ENCODE data around the gene CHRNB4.

Gene CHRNB4

DNA sequence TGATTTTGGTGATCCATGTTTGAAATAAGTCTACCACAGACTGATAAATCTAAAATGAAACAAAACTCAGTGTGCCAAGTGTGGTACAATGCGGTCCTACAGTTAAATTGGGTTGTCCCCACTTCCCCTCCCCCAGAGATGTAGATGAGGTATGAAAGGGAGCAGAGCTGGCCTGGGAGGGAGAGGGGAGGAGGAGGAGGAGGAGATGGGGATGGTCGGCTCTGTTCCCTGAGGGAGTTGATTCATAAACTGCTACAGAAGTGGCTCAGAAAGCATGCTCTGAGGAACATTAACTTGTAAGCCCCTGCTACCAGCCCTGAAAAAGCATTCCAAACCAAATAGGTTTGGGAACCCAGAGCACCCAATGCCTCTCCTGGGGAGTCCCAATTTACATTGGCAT lies 28.0 kb upstream of the CHRNB4 start:
- no peak for FAIRE-seq

DNA sequence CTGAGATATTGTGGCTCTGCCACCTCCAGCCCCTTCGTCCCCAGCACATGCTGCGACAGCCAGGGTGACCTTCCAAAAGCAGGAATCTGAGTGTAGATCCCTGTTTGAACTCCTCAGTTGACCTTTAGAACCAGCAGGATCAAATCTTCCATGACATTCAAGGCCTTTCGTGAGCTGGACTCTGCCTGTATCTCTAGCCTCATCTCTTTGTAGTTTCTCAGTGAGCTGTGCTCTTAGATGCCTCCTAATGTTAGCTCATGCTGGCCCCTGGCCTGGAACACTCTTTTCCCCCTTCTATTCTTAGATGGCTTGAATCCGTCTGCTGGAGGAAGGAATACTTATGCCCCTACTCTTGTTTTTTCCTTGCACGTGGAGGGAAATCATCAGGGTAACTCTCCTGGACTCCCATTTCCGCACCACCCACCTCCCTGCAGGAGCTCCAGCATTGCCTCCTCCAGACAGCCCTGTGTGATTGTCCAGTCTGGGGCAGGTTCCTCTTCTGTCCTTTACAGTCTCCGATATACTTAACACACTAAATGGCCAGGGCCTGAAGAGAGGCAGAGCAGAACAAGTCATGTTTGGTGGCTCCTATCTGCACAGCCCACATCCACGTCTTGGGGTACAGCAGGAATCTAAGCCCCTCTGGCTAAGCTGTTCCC lies 26.7 kb upstream of the CHRNB4 start:
- FAIRE-seq = no peak

DNA sequence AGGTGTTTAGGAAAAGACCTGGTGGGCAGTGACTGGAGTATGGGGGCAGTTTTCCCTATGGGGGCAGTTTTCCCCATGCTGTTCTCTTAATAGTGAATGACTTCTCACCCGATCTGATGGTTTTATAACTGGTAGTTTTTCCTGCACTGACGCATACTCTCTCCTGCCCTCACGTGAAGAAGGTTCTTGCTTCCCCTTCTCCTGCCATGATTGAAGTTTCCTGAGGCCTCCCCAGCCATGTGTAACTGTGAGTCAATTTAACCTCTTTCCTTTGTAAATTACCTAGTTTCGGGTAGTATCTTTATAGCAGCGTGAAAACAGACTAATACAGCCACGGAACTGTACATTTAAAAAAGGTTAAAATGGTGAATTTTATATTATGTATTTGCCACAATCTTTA lies 25.0 kb upstream of the CHRNB4 start:
- FAIRE-seq = no peak

DNA sequence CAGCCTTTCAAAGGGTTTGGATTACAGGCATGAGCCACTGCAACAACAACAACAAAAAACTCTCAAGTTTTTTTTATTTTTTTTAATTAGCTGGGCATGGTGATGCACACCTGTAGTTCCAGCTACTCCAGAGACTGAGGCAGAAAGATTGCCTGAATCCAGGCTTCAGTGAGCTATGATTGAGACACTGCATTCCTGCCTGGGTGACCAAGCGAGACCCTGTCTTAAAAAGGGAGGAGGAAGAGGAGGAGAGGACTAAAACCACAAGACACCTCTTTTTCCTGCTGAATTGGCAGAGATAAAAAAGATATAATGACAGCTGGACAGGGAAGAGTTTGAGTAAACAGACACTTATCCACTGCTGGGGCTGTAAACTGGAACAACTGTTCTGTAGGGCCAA lies 22.7 kb upstream of the CHRNB4 start:
- FAIRE-seq = no peak

DNA sequence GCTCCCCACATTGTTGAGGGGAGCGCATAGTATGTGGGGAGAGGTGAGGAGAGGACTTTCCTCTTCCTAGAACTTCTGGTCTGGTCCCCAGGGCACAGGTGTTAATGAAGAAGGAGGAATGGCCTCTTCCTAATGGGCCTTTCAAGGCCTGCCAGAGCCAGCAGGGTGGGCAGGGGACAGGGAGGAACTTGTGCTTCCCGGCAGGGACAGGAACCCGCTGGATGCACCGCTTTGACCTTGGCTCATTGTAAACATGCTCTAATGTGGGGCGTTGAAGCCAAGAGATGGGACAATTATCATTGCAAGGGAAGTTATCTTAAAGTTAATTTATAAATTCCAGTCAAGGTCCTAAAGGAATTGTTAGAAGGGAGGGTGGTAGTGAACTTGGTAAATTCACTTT lies 21.0 kb upstream of the CHRNB4 start:
- FAIRE-seq = no peak

DNA sequence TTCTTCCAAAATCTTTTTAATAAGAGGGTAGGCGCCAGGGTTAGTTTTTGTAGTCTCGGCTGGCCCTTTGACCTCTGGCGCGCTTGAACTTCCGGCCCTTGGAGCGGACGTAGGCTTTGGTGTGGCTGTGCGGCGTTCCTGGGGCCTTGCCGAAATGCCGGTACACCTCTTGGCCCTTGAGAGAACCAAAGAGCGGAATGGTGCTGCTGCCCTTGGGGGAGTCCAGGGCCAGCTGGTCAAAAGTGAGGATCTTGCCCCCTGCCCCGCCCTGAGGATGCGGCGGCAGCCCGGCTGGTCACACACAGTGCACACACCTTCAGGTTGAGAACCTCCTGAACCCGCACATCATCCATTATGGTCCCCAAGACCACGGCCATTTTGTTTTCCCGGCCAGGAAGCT lies 20.0 kb upstream of the CHRNB4 start:
- FAIRE-seq = no peak

DNA sequence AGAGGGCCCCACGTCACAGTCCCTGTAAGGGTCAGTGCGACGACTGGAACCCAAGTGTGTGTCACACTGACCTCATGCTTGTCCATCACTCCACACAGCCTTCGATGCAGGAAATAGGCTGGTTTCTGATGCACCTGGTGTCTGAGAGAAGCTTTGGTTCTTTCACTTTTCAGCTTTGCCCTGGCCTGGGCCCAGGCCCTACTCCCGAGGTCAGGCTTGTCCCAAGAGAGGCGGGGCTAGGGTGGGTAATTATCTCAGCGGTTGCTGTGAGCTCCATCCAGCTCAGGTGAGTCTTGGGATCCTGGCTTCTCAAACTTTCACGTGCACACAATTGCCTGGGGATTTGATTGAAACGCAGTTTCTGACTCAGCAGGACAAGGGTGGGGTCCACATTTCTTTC lies 19.6 kb upstream of the CHRNB4 start:
- no peak for FAIRE-seq

DNA sequence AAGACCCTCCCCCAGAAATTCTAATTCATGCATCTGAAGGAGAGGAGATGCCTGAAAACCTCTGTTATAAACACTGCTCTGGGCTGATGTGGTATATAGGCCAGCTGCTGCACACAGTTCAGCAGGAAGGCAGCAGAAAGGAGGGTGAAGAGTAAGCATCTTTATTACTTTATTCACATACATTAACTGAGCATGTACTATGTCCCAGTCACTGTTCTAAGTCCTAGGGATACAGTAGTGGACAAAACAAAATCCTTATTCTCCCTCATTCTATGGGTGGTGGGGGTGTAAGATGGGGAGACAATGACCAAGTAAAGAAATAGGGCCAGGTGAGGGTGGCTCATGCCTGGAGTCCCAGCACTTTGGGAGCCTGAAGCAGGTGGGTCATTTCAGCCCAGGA lies 17.8 kb upstream of the CHRNB4 start:
- FAIRE-seq = no peak

DNA sequence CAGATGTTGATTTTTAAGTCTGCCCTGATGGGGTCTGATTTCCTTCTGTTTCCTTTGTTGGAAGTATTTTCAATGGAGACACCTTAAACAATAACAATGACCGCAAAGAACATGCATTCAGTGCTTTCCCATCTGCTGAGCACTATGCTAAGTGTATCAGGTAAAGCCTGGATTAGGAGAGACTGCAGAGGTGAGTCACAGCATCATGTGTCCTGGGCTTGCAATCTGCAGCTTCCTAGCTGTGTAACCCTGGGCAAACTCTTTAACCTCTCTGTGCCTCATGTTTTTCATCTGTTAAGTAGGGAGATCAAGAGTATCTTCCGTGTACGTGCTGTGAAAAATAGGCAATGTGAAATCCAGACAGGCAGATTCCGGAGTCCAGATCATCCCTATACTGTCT lies 13.3 kb upstream of the CHRNB4 start:
- FAIRE-seq = no peak

DNA sequence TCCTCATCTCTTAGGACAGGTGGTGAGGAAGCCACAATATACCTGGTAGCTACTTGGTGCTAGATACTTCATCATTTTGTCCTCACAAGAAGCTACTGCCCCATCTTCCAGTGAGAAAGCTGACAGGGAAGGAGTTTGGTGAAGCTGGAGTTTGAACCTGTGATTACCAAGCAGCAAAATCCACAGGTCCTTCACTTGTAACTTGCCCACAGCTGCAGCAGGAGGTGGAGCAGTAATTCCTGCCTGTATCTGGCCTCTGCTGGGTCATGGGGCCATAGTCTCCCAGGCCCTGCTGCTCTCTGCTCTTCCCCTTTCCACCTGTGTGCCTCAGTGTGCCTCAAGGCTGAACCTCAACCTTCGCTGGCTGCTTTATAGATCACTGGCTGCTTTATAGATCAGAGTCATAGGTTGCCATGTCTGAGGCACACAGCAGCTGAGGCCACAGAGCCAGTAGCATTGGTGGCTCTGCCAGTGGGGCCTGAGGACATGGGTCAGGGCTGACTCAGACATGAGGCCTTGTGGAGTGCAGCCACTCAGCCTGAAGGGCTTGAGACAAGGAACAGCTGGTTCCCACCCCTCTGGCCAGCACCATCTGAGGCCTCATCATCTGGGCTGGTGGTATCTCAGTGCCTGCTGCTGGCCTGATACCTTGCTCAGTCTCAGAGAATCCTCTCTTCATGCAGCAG lies 11.1 kb upstream of the CHRNB4 start:
- FAIRE-seq = no peak

DNA sequence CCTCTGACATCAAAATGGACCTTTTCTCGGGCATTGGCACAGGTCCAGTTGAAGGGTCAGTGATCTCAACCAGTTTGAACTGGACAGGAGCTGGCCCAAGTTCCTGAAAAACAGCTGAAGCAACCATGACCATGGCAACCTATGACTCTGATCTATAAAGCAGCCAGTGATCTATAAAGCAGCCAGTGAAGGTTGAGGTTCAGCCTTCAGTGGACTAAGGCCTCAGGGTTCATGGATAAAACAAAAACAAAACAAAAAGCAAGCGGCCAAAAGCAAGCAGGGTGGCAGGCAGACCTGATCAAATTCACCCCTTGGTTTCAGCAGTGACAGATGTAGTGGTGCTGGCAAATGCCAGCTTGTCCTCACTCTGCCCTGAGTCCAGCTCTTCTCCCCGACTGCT lies 10.0 kb upstream of the CHRNB4 start:
- FAIRE-seq = no peak

DNA sequence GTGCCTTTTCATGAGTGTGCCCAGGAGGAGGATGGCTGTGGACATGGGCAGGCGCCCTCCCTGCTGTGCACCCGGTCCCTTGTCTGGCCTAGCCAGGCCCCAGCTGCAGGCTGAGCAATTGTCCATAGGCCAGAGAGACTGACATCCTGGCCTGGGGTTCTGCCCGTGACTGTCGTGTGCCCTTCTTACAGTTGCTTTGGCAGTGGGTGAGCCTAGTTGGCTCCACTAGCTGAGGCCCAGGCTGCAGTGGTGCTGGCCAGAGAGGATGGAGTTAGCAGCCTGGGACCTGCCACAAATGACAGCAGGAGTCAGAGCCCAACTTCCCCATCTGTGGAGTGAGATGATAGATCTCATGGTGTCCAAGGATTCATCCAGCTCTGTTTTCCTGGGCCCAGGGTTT lies 9.0 kb upstream of the CHRNB4 start:
- no peak for FAIRE-seq

DNA sequence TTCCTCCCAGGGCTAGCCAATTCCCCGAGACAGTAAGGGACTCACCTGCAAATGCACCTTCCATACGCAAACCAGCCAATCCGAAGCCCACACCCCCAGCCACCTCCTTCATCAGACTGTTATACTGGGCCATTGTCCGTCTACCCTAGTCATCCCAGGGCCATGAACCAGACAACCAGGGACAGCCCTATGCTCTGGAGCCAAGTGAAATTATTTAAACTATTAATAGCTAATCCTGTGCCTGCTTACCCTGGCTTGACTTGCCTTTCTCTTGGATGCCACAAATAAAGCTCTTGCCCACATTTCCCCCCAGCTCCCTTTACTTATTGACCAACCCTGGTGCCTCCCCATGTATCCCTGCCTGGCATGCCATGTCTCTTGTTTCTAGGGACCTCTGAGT lies 4.0 kb upstream of the CHRNB4 start:
- FAIRE-seq = no peak

DNA sequence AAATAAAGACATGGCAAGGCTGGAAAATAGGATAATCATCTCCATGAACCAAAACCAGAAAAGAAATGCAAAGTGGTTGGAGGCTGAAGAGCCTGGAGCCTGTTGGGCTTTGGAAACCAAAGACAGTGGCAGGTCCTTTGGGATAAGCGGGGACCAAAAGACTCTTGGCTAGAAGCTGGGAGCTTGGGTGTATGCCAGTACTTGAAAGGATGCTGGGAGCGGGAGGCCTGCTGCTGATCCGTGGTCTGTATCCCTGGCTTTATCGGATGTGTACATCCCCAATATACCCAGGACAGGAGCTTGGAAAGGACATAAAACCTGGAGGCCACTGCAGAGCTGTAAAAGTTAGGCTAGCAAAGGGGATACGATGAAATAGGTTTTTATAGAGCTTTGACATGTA lies 1.3 kb upstream of the CHRNB4 start:
- FAIRE-seq = no peak

DNA sequence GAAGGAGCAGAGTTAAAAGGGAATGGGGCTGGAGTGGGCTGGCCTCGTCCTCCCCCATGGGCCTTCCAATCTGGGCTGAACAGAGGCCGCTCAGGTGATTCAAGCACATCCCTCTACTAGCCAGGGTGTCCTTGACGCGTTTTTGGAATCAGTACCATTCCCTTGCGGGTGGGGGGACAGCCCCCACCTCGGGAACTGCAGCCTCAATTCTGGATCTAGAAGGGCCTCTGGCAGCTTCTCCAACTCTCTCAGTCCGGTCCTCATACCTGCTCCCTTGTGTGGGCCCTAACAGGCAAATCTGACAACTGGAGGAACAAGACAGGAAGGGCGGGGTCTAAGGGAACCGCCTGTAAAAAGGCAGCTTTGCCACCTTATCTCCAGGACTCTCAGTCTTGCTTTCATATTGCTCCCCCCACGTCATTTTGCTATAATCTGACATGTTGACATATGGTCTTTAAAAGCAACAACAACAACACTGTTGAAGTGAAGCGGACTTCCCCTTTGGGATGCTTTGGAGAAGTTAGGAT lies 802 bp upstream of the CHRNB4 start:
- no peak for FAIRE-seq

DNA sequence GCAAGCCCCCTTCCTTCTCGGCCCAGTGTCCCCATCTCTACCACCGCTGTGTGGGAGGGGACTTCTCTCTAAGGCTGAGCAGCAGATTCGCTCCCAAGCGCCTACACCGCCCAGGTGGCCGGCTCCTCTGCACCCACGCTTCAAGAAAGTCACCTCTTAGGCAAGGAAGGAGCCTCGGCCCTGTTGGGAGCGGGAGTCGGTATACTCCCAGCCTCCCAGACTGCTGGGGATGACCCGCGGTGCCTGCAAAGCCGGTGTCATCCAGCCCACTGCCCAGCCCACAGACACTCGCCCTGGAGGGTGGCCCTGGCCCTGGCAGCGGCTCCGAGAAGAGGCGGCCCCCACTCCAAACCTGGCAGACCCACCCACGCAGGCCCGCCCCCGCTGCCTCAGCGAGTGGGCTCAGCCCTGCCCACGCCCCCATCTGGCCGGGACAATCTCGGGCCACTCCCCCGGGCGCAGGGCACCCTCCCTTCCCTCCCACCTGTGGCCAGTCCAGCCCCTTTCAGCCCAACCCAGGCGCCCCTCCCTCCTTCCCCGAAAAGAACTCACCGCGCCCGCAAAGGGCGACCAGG lies 396 bp downstream of the CHRNB4 start:
- FAIRE-seq = no peak

DNA sequence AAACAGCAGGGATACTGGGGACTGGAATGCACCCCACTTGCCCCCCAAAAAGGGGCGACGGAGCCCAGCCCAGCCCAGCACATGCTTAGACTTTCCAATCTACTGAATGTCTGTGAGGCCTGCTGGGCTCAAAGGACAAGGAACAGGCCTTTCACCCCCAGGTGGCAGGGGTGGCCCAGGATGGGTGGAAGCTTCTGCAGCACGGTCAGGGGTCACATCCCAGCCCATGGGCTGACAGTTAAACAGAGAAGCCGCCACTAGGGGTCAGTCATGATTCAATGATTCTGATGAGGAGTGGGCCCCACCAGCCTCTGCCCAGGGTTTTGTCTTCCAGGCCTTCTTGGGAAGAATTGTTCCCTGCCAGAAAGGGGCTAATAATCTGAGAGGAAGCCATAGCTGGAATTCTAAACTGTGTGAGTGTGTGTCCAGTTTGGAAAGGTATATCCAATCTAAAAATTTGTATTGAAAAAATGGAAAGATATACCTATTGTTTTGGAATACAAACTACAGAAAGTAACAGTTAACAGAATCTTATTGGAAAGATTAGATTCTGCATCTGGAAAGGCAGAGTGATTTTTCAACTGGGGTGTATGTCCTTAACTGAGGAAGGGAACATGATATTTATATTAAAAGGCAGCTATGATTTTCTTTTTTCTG lies 2.2 kb downstream of the CHRNB4 start:
- FAIRE-seq = no peak

DNA sequence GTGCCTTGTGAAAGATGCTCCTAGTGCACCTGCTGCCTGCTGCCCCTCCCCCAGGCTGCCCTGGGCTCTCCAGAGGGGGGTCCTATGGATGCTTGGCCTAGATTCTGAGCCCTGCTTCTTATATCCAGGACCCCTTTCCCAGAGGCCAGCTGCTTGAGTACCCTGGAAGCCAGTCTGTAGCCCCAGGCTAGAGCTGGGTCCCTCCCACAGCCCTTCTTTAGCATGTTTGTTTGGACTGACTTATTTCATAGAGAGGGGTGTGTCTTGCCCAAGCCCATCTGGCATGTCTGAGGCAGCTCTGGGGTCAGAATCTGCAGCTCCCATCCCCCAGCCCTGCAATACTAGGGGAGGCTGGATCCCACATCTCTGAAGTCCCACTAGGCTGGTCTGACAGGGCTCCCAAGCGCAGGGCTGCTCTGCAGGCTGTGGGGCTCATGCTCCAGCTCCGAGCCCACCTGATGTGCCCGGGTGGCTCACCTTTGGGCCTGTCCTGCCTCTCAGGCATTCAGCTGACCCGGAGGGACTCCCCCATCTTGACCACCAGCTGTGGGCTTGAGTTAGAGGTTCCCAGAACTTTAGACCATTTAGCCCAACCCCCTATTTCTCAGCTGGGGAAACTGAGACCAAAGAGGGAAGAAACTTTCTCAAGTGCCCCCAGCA lies 3.1 kb downstream of the CHRNB4 start:
- no peak for FAIRE-seq

DNA sequence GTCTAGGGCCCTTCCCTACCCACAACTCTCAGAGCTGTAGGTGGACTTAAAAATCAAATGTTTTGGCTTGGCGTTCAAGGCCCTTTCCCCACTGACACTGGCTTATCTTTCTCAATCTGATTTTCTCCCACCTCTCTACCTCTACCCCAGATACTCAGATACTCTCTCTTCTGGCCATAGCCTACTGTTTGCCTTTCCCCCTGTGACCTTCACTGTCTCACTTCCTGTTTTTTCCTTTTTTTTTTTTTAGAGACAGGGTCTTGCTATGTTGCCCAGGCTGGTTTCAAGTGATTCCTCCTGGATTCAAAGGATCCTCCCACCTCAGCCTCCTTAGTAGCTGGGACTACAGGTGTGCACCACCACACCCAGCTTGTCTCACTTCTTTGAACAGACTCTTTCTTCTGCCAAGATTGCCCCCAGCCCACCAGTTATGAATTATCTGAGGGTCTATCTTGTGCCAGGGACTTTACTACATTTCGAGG lies 4.6 kb downstream of the CHRNB4 start:
- no peak for FAIRE-seq

DNA sequence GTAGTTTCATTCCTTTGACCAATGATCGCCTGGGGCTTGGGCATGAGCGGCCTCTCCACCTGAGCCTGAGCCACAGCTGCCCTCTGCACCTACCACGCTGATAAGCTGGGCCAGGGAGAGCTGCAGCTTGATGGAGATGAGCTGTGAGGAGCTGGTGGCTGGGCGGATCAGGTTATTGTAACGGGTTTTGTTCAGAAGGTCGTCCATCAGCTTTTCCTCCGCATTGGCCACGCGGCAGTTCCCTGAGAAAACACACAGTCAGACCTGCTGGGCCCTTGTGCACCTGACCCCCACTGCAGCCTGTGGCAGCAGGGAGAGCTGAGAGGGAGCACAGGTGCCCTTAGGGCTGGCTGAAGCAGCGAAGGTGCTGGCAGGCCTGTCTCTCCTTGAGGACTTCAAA lies 5.7 kb downstream of the CHRNB4 start:
- FAIRE-seq = no peak

DNA sequence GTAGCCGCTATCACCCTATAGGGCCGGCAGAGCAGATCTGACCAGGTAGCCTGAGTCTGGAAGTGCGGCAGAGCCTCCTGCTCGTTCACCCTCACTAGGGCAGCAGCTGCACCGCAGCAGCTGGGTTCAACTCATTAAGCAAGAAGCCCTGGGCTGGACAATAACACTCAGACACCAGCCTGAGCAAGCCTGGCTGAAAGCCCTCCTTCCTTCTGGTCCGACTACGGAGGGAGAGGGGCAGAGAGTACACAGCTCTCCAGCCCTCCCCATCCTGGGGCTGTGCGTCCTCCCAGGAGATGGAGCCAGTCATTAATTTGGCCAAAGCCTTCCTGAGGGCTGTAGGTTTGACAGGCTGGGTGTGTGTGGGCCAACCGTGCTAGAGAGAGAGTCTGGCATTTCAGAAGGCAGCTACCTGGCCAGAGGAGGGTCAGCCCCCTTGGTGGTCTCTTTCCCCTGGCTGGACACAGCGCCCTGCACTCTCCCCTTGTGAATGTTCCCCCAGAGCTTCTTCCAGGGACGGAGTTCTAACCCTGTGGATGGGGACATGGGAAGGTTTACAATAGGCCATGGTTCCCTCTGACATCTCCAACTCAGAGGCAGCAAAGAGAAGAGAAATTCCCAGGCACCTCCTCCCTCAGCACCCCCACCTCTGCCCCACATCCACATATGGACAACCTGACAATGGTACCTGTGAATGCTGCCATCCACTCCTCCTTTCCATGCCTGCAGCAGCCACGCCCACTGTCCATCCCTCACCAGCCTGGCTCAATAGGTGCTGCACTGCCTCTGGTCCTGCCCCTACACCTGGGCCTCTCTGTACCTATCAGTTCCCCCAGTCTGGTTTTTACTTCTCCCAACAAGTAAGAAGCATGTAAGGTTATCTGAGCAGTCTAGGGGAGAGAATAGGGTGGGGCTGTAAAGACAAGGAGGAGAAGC lies 6.5 kb downstream of the CHRNB4 start:
- FAIRE-seq = no peak

DNA sequence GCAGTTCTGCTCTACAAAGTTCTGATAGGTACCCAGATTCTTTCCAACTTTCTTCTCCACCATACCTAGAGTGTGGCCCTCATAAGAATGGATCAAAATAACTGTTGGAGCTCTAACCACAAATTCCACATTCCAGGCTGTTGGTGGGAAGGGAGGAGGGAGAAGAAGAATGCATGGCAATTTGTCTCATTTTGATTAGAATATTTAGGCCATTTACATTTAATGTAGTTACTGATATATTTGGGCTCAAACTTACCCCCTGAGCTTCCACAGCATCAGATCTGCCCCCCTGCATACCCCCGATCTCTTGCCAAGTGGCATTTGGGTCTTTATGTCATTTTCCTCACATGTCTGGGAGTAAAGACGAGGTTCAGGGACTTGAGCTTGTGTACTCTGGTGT lies 7.7 kb downstream of the CHRNB4 start:
- FAIRE-seq = no peak
